Nephron (organoid): Measurements from ENCODE around the gene VIPR2.

Experiments
- H3K27ac Mint-ChIP-seq, 3 experiments: 2 replicates each; pipeline ENCODE4 v1.8.0; 2020; ENCODE audit warnings: mixed read lengths in 3 of 3, mild to moderate bottlenecking in 2 of 3, moderate library complexity in 1 of 3
- H3K27me3 Mint-ChIP-seq: 2 replicates; pipeline ENCODE4 v1.8.0; 2021; ENCODE audit warnings: low read depth, mild to moderate bottlenecking, moderate library complexity, mixed read lengths
- H3K36me3 Mint-ChIP-seq: 2 replicates; pipeline ENCODE4 v1.8.0; 2020; ENCODE audit warnings: low read depth, mixed read lengths
- H3K4me1 Mint-ChIP-seq: 2 replicates; pipeline ENCODE4 v1.8.0; 2020; ENCODE audit warnings: mixed read lengths
- H3K4me3 Mint-ChIP-seq, 3 experiments: 2 replicates each; pipeline ENCODE4 v1.8.0; 2020; ENCODE audit warnings: mild to moderate bottlenecking in 3 of 3, mixed read lengths in 3 of 3, moderate library complexity in 2 of 3
- H3K9me3 Mint-ChIP-seq: 2 replicates; pipeline ENCODE4 v1.8.0; 2020; ENCODE audit warnings: mixed read lengths
- CTCF ChIP-seq, 3 experiments: fragments of 200-600 bp; sonication (generic); IDR thresholded peaks; one replicate each; pipeline ENCODE4 v1.5.0; 2021; ENCODE audit warnings: antibody characterized with exemption in 3 of 3; ENCODE audit not compliant: unreplicated experiment in 3 of 3

VIPR2 gene

GRCh38 chr7:159063046-159063840 lies 81.4 kb downstream of the VIPR2 start:
- Mint-ChIP-seq H3K9me3 (peaks cover 6% of the 10 kb centered on the region), H3K27ac (no peak overlapping the region)
- TF ChIP-seq CTCF (IDR thresholded peaks at IDR 0.05; ENCODE audit: unreplicated experiment in 3 of 3): no peak

GRCh38 chr7:159062569-159062968 lies 82.1 kb downstream of the VIPR2 start:
- peaks cover 6% of the 10 kb centered on the region for H3K9me3 Mint-ChIP-seq

More at GRCh38 chr7:159063046-159063840, 81.4 kb downstream of the VIPR2 start:
- Mint-ChIP-seq H3K4me1 (peaks cover 17% of the 10 kb centered on the region), H3K27me3 (peaks cover 36% of the 10 kb centered on the region), H3K36me3 (no peaks in the 10 kb centered on the region), H3K4me3 (no peak overlapping the region)

GRCh38 chr7:159061674-159062212 lies 82.9 kb downstream of the VIPR2 start:
- Mint-ChIP-seq H3K9me3 (peaks cover 6% of the 10 kb centered on the region), H3K27me3 (peaks cover 28% of the 10 kb centered on the region), H3K36me3 (no peaks in the 10 kb centered on the region), H3K27ac (no peak overlapping the region), H3K4me3 (no peak overlapping the region), H3K4me1 (peaks cover 2% of the 10 kb centered on the region)
- TF ChIP-seq CTCF (IDR thresholded peaks at IDR 0.05; ENCODE audit: unreplicated experiment in 3 of 3): no peak

More at GRCh38 chr7:159062569-159062968, 82.1 kb downstream of the VIPR2 start:
- Mint-ChIP-seq H3K27ac (no peak overlapping the region), H3K4me1 (peaks cover 11% of the 10 kb centered on the region), H3K4me3 (no peak overlapping the region), H3K27me3 (peaks cover 33% of the 10 kb centered on the region), H3K36me3 (no peaks in the 10 kb centered on the region)
- no peak for TF ChIP-seq CTCF (IDR thresholded peaks at IDR 0.05; ENCODE audit: unreplicated experiment in 3 of 3)

- Mint-ChIP-seq H3K9me3 (peaks cover 6% of the 10 kb centered on the region), H3K27ac (no peak overlapping the region), H3K27me3 (peaks cover 24% of the 10 kb centered on the region), H3K4me3 (no peak overlapping the region), H3K36me3 (no peaks in the 10 kb centered on the region), H3K4me1 (no peaks in the 10 kb centered on the region)
- no peak for TF ChIP-seq CTCF (IDR thresholded peaks at IDR 0.05; ENCODE audit: unreplicated experiment in 3 of 3)
Measured at GRCh38 chr7:159061209-159061608, 83.5 kb downstream of the VIPR2 start.

- H3K4me1 Mint-ChIP-seq: no peaks in the 10 kb centered on the region
- TF ChIP-seq CTCF (IDR thresholded peaks at IDR 0.05; ENCODE audit: unreplicated experiment in 3 of 3): no peak
- H3K27ac Mint-ChIP-seq: no peak overlapping the region
Measured at GRCh38 chr7:159060440-159060839, 84.2 kb downstream of the VIPR2 start.

More at GRCh38 chr7:159060440-159060839, 84.2 kb downstream of the VIPR2 start:
- H3K4me3 Mint-ChIP-seq: no peak overlapping the region
- H3K27me3 Mint-ChIP-seq: peaks cover 24% of the 10 kb centered on the region
- H3K9me3 Mint-ChIP-seq: peaks cover 6% of the 10 kb centered on the region
- H3K36me3 Mint-ChIP-seq: no peaks in the 10 kb centered on the region
